Smooth muscle cell (in vitro differentiated cells): Measurements from ENCODE around the gene PIGZ. TPM values are rescaled to one million over a fixed set of nuclear protein-coding genes. Genes with fewer than 3 reads are reported as not detected.

Source experiments
- DNase-seq: peaks from one replicate; lab custom pipeline; 2025; ENCODE audit not compliant: unreplicated experiment; lab: John Stamatoyannopoulos, UW
- H2AFZ ChIP-seq: fragments of 200-600 bp; sonication (generic); 2 replicates; pipeline ENCODE4 v1.6.0; 2016; ENCODE audit warnings: antibody characterized with exemption, low read depth, mild to moderate bottlenecking
- H3F3A ChIP-seq: fragments of 200-600 bp; sonication (generic); 2 replicates; pipeline ENCODE4 v1.6.0; 2017; ENCODE audit warnings: antibody characterized with exemption, low read depth
- H3K27ac ChIP-seq: fragments of 200-600 bp; sonication (generic); 2 replicates; pipeline ENCODE4 v1.5.1; 2016; ENCODE audit warnings: low read depth, mild to moderate bottlenecking
- H3K27me3 ChIP-seq: fragments of 200-600 bp; sonication (generic); 2 replicates; pipeline ENCODE4 v1.6.1; 2016; ENCODE audit warnings: low read depth, mild to moderate bottlenecking
- H3K36me3 ChIP-seq: fragments of 200-600 bp; sonication (generic); 2 replicates; pipeline ENCODE4 v1.5.1; 2016; ENCODE audit warnings: low read depth
- H3K4me1 ChIP-seq: fragments of 200-600 bp; sonication (generic); 2 replicates; pipeline ENCODE4 v1.5.1; 2016; ENCODE audit warnings: low read depth
- H3K4me2 ChIP-seq: fragments of 200-600 bp; sonication (generic); 2 replicates; pipeline ENCODE4 v1.6.0; 2016; ENCODE audit warnings: mild to moderate bottlenecking
- H3K4me3 ChIP-seq: fragments of 200-600 bp; sonication (generic); 2 replicates; pipeline ENCODE4 v1.5.1; 2016; ENCODE audit warnings: mild to moderate bottlenecking
- H3K79me2 ChIP-seq: fragments of 200-600 bp; sonication (generic); 2 replicates; pipeline ENCODE4 v1.6.0; 2016; ENCODE audit warnings: low read depth, mild to moderate bottlenecking
- H3K9ac ChIP-seq: fragments of 200-600 bp; sonication (generic); 2 replicates; pipeline ENCODE4 v1.6.0; 2016; ENCODE audit warnings: low read depth
- H3K9me3 ChIP-seq: fragments of 200-600 bp; sonication (generic); replicated peaks from 2 replicates; pipeline ENCODE4 v1.5.1; 2016; ENCODE audit warnings: low read depth
- H4K20me1 ChIP-seq: fragments of 200-600 bp; sonication (generic); 2 replicates; pipeline ENCODE4 v1.6.0; 2016; ENCODE audit warnings: low read depth
- WGBS: methylation state at CpG from one replicate; pipeline ENCODE4 v1.1.7; 2016; ENCODE audit warnings: low lambda C conversion rate; 5-methylcytosine and 5-hydroxymethylcytosine counted together
- polyA plus RNA-seq: library from polyadenylated mRNA; unstranded; fragments of >200 nt; fragmentation: Nextera tagmentation; extraction: Ambion mirVana; gene quantifications from 2 replicates; pipeline ENCODE4 v1.2.1, GENCODE V29; 2016
- total RNA-seq: library from RNA; depleted of rRNA; stranded (reverse); fragments of >200 nt; gene quantifications from 2 replicates; pipeline ENCODE4 v1.2.3, GENCODE V29; 2014
- TF ChIP-seq, protein P1 (sequence below): fragments of 200-600 bp; sonication (generic); IDR thresholded peaks from 2 replicates; pipeline ENCODE4 v1.5.1; 2017; ENCODE audit warnings: borderline replicate concordance, mild to moderate bottlenecking, antibody characterized with exemption; ENCODE audit not compliant: insufficient read depth, poor library complexity, severe bottlenecking

The PIGZ gene
- total and polyA plus RNA-seq, 2 experiments from 2014 or later = 2.6 to 3.0 TPM

DNA sequence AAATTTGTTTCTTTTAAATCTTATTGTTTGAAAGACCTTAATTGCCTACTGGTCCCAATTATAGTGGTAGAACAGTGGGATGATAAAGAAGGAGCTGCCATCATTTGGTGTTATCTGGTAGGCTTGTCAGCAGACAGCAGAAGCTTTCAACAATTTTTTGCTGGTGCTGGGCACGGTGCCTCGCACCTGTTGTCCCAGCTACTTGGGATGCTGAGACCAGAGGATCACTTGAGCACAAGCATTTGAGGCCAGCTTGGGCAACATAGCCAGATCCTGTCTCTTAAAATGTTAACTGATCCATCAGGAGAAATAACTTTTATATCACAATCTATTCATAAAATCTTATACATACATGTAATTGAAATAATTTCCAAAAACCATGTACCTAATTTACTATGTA, 64.9 kb downstream of the PIGZ start:
- Histone ChIP-seq H4K20me1 (peaks cover 3% of the 10 kb centered on the region), H2AFZ (no peak overlapping the region), H3K27me3 (no peaks in the 10 kb centered on the region), H3K9ac (no peak overlapping the region), H3K4me1 (no peaks in the 10 kb centered on the region), H3K27ac (no peak overlapping the region), H3K9me3 (no peaks in the 10 kb centered on the region), H3F3A (no peaks in the 10 kb centered on the region), H3K4me3 (no peak overlapping the region), H3K4me2 (no peak overlapping the region), H3K36me3 (peaks cover 22% of the 10 kb centered on the region), H3K79me2 (no peaks in the 10 kb centered on the region)
- WGBS = 100% methylated on average over 2 of the region's 2 CpGs
- TF ChIP-seq, protein P1, sequence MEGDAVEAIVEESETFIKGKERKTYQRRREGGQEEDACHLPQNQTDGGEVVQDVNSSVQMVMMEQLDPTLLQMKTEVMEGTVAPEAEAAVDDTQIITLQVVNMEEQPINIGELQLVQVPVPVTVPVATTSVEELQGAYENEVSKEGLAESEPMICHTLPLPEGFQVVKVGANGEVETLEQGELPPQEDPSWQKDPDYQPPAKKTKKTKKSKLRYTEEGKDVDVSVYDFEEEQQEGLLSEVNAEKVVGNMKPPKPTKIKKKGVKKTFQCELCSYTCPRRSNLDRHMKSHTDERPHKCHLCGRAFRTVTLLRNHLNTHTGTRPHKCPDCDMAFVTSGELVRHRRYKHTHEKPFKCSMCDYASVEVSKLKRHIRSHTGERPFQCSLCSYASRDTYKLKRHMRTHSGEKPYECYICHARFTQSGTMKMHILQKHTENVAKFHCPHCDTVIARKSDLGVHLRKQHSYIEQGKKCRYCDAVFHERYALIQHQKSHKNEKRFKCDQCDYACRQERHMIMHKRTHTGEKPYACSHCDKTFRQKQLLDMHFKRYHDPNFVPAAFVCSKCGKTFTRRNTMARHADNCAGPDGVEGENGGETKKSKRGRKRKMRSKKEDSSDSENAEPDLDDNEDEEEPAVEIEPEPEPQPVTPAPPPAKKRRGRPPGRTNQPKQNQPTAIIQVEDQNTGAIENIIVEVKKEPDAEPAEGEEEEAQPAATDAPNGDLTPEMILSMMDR = no peak
- DNase-seq = no peak

DNA sequence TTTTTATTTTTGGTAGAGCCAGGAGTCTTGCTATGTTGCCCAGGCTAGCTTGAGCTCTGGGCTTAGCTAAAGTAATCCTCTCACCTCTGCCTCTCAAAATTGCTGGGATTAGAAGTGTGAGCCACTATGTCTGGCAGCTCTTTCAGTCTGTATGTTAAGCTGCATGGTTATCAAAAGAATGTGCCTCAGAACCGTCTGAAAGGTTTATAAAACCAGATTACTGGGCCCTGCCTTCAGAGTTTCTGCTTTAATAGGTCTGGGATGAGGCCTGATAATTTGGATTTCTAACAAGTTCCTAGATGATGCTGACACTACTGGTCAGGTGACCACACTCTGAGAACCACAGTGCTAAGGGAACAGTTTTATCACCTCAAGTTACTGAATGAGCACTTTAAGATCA, 66.3 kb downstream of the PIGZ start:
- H3K4me1 ChIP-seq = no peaks in the 10 kb centered on the region
- TF ChIP-seq, protein P1 = no peak
- H4K20me1 ChIP-seq = peaks cover 8% of the 10 kb centered on the region
- H3F3A ChIP-seq = no peaks in the 10 kb centered on the region
- H3K36me3 ChIP-seq = peaks cover 22% of the 10 kb centered on the region
- no peak overlapping the region for H2AFZ ChIP-seq
- H3K4me2 ChIP-seq = no peak overlapping the region
- DNase-seq = no peak
- no peak overlapping the region for H3K4me3 ChIP-seq
- no peak overlapping the region for H3K9ac ChIP-seq
- peaks cover 8% of the 10 kb centered on the region for H3K79me2 ChIP-seq
- 25% methylated on average over 1 of the region's 1 CpG for WGBS
- no peaks in the 10 kb centered on the region for H3K9me3 ChIP-seq
- H3K27ac ChIP-seq = peak overlapping the region; percentile 23
- no peaks in the 10 kb centered on the region for H3K27me3 ChIP-seq

DNA sequence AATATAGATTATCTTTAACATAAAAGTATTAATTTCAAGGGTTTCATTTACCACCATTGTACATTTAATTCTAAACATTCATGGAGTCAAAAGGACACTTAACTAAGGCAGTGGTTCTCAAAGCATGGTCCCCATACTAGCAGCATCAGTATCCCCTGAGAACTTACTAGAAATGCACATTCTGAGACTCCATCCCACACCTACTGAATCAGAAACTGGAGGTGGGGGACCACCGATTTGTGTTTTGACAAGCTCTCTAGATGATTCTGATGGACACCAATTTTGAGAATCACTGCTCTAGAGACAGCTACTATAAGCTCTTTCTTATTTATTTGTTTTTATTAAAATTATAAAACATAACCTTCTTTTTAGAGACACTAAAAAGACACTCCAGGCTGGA, 66.9 kb downstream of the PIGZ start:
- Histone ChIP-seq H4K20me1 (peaks cover 14% of the 10 kb centered on the region), H3K27me3 (no peaks in the 10 kb centered on the region), H3K4me1 (no peaks in the 10 kb centered on the region), H3K9ac (no peak overlapping the region), H3K9me3 (no peaks in the 10 kb centered on the region), H3K79me2 (peaks cover 14% of the 10 kb centered on the region), H3K4me2 (no peak overlapping the region), H3K27ac (no peak overlapping the region), H3K4me3 (no peak overlapping the region), H3F3A (no peaks in the 10 kb centered on the region), H2AFZ (no peak overlapping the region), H3K36me3 (peaks cover 22% of the 10 kb centered on the region)
- TF ChIP-seq, protein P1 = no peak
- 100% methylated on average over 1 of the region's 1 CpG for WGBS
- DNase-seq = no peak

Other genes starting within 250 kb of the PIGZ start
- gene PAK2, start 229.0 kb downstream of the PIGZ start, total RNA-seq = 48.4 and 98.4 TPM in 2 replicates
- gene PAK2, start 229.0 kb downstream of the PIGZ start, polyA plus RNA-seq = 20.6 and 22.1 TPM in 2 replicates
- gene SENP5, start 100.9 kb downstream of the PIGZ start, total RNA-seq = 35.0 and 59.2 TPM in 2 replicates
- gene SENP5, start 100.9 kb downstream of the PIGZ start, polyA plus RNA-seq = 15.9 and 18.6 TPM in 2 replicates
- gene NCBP2, start 26.3 kb downstream of the PIGZ start, total RNA-seq = 47.0 and 55.0 TPM in 2 replicates
- gene NCBP2, start 26.3 kb downstream of the PIGZ start, polyA plus RNA-seq = 69.3 and 78.6 TPM in 2 replicates
- 3.3 and 3.7 TPM in 2 replicates for gene MELTF, start 61.0 kb upstream of the PIGZ start, total RNA-seq
- 8.6 and 10.8 TPM in 2 replicates for gene MELTF, start 61.0 kb upstream of the PIGZ start, polyA plus RNA-seq